Urothelium cell line (cell line): Measurements from ENCODE around the gene TRANK1.
A peak's percentile ranks its signal among the peaks of the same experiment; 100 is the strongest.
"Not testable (repeated sequence)": the region's sequence is repeated elsewhere in the genome, so short reads cannot be mapped to it uniquely, and the experiment has no call there.

Experiments used
- DNase-seq: peaks from one replicate; pipeline ENCODE4 v3.0.0; 2011; ENCODE audit warnings: low spot score, mixed read lengths
- FAIRE-seq: peaks from 2 replicates; lab custom pipeline; 2011; peaks lifted over from hg19 to GRCh38; lab: Jason Lieb, UNC

The TRANK1 gene

GRCh38 chr3:36957862-36958686 is 13.2 kb upstream of the TRANK1 start:
- peak; percentile 27 for DNase-seq
- FAIRE-seq = no peak

- no peak for DNase-seq
- no peak for FAIRE-seq
Observed at GRCh38 chr3:36957063-36957462, 12.2 kb upstream of the TRANK1 start.

GRCh38 chr3:36956155-36956554 is 11.3 kb upstream of the TRANK1 start:
- DNase-seq = no peak
- FAIRE-seq = no peak

GRCh38 chr3:36954452-36955134 is 9.7 kb upstream of the TRANK1 start:
- FAIRE-seq = no peak
- DNase-seq = no peak

GRCh38 chr3:36947814-36948213 is 3.0 kb upstream of the TRANK1 start:
- FAIRE-seq = not testable (repeated sequence)

GRCh38 chr3:36945333-36945980 is 603 bp upstream of the TRANK1 start:
- FAIRE-seq = peak; percentile 42
- DNase-seq = no peak

More at GRCh38 chr3:36947814-36948213, 3.0 kb upstream of the TRANK1 start:
- DNase-seq = not testable (repeated sequence)

- FAIRE-seq (no peak), DNase-seq (peak; percentile 30)
Observed at GRCh38 chr3:36944012-36944640, 728 bp downstream of the TRANK1 start.

- FAIRE-seq (no peak), DNase-seq (no peak)
Observed at GRCh38 chr3:36943601-36944000, 1.3 kb downstream of the TRANK1 start.

GRCh38 chr3:36942638-36943248 is 2.1 kb downstream of the TRANK1 start:
- no peak for DNase-seq
- FAIRE-seq = no peak

- no peak for DNase-seq
- FAIRE-seq = no peak
Observed at GRCh38 chr3:36941658-36942057, 3.2 kb downstream of the TRANK1 start.

- FAIRE-seq (no peak), DNase-seq (no peak)
Observed at GRCh38 chr3:36941162-36941561, 3.7 kb downstream of the TRANK1 start.

GRCh38 chr3:36937492-36937891 is 7.4 kb downstream of the TRANK1 start:
- no peak for DNase-seq
- FAIRE-seq = no peak

- DNase-seq (no peak), FAIRE-seq (no peak)
Observed at GRCh38 chr3:36933540-36934296, 11.1 kb downstream of the TRANK1 start.

GRCh38 chr3:36931424-36931823 is 13.4 kb downstream of the TRANK1 start:
- FAIRE-seq, DNase-seq: not testable (repeated sequence)

GRCh38 chr3:36928220-36928619 is 16.6 kb downstream of the TRANK1 start:
- FAIRE-seq (no peak), DNase-seq (no peak)

- DNase-seq (no peak), FAIRE-seq (no peak)
Observed at GRCh38 chr3:36926292-36926897, 18.5 kb downstream of the TRANK1 start.

GRCh38 chr3:36924744-36925521 is 19.9 kb downstream of the TRANK1 start:
- no peak for DNase-seq
- FAIRE-seq = no peak

- DNase-seq = no peak
- no peak for FAIRE-seq
Observed at GRCh38 chr3:36923981-36924743, 20.7 kb downstream of the TRANK1 start.
